Hindlimb muscle (tissue), 1 donor: Measurements from ENCODE around the gene C9orf50. TPM values are rescaled to one million over a fixed set of nuclear protein-coding genes. Genes with fewer than 3 reads are reported as not detected.

Source experiments
- DNase-seq: peaks from one replicate; pipeline ENCODE4 v3.0.0-alpha.2; 2013
- polyA plus RNA-seq: library from polyadenylated mRNA; unstranded; fragments of 120-200 nt; gene quantifications from one replicate; pipeline ENCODE4 v1.2.1, GENCODE V29; 2013; ENCODE audit not compliant: insufficient read length

The C9orf50 gene
- polyA plus RNA-seq, 1 donor: 0.26 TPM

DNA sequence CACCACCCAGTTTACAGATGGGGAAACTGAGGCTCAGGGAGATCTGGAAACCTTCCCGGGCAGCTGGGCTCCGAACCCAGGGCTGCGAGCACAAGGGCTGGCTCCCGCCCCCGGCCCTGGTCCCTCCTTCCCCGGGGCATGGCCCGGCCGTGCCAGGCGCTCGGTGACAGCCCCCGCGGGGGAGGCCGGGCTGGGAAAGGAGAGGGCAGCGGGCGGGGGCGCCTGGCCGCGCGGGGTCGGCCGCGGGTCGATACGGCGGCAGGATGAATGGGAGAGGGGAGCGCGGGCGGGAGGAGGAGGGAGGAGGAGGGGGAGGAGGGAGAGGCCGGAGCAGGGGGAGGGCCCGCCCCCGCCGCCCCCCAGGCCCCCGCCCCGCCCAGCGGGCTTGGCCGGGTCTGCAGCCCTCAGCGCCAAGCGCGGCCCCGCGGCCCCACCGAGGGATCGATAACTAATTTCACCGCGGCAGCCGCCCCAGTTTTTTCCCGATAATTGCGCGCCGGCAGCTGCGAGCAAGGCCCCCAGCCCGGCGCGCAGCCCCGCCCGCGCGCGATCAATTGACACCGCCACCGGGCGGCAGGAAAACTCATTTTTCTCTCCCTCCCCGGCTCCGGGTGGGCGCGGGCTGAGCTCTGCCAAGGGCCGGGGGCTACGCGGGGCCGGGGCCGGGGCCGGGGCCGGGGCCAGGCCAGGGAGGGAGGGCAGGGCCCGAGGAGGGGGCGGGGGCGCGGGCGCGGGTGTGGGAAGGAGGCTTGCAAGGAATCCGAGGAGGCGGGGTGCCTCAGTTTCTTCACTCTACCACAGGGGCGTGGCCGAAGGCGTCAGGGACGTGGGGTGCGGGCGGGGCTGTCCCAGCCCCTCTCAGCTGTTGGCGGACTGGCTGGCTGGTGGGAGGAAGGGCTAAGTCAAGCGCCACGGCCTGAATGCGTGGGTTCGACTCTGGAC is 52.1 kb downstream of the C9orf50 start:
- DNase-seq: peak; percentile 75

DNA sequence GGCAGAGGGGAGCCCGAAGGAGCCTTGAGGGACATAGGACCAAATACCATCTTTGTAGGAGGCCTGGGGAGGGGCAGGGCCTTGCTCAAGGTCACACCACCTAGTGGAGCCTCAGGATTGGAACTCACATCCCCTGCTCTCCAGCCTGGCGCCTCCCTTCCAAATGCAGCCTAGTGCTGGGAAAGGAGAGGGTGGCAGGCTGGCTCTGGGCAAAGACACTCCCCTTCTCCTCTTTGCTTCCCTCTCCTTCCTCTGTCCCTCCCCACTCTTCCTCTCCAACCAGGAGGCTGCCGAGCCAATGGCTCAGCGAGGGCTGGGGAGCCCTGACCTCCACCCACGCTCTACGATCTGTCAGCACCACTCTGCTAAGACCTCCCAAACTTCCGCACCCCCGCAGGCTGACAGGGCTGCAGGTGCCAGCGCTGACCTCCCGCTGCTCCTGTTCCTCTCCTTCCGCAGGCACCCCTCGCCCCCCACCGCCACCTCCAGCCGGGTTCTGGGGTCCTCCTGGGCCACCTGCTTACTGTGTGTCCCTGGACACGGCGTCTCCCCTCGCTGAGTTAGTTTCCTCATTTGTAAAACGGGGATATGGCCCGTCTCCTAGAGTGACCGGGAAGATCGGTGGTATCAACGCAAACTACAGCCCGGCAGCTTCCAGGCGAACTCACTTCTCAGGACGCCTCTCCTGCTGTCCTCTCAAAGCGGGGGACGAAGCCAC is 52.9 kb downstream of the C9orf50 start:
- no peak for DNase-seq

DNA sequence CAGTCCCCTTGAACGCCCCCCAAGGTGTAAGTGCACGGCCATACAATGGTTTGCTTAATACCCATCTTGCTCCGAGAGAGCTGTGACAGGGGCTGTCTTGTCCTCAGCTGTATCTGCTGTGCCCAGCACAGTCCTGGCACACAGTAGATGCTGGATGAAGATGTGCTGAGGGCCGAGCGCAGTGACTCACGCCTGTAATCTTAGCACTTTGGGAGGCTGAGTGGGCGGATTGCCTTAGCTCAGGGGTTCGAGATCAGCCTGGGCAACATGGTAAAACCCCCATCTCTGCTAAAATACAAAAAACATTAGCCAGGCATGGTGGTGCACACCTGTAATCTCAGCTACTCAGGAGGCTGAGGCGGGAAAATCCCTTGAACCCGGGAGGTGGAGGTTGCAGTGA is 53.6 kb downstream of the C9orf50 start:
- no peak for DNase-seq

GRCh38 chr9:129566563-129567266 is 54.2 kb downstream of the C9orf50 start:
- DNase-seq: no peak

DNA sequence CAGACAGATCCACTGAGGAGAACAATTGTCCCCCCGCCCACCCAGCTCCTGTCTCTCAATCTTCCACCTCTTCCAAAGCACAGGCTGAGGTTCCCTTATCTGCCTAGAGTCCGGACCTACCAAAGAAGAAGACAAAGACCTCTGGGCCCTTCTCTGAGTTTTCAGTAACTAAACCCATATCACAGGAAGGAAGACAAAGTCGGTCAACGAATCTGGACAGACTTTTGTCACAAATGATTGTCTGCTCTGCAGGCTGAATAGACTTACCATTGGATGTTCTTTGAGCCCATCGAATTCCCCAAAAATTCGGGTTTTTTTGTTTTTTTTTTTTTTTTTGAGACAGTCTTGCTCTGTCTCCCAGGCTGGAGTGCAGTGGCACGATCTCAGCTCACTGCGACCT is 58.0 kb downstream of the C9orf50 start:
- no peak for DNase-seq

DNA sequence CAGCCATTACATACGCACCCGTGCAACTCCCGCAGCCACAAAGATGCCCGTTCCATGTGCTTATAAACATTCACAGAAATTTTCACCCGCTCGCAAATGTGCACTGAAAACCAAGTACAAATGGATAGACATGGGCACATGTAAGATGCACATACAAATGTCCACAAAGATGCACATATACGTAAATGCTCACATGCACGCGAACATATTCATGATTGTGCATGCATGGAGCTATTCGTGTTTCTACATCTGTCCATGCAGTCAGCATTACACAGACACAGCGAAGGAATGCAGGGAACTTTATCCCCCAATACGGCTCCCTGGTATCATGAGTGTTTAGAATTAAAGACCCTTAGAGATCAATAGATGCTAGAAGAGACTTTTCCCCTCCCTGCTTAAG is 58.4 kb downstream of the C9orf50 start:
- DNase-seq: no peak

Other genes with a start within 250 kb of the C9orf50 start
- 40.1 TPM for gene NTMT1, start 5.1 kb upstream of the C9orf50 start, polyA plus RNA-seq
- 15.2 TPM for gene ASB6, start 21.1 kb upstream of the C9orf50 start, polyA plus RNA-seq
- gene PRRX2, start 44.5 kb upstream of the C9orf50 start, polyA plus RNA-seq: 2.9 TPM
- 9.2 TPM for gene PTGES, start 131.9 kb upstream of the C9orf50 start, polyA plus RNA-seq
- gene TOR1B, start 182.1 kb upstream of the C9orf50 start, polyA plus RNA-seq: 13.6 TPM
- gene TOR1A, start 203.0 kb upstream of the C9orf50 start, polyA plus RNA-seq: 21.6 TPM
- gene C9orf78, start 214.2 kb upstream of the C9orf50 start, polyA plus RNA-seq: 37.0 TPM
- 17.5 TPM for gene USP20, start 214.4 kb upstream of the C9orf50 start, polyA plus RNA-seq